GM12878 (cell line): ENCODE data around the gene AHCYL2. TPM values are rescaled to one million over a fixed set of nuclear protein-coding genes. Genes with fewer than 3 reads are reported as not detected.

Experiments used
- ATAC-seq: fragments of 200-7000 bp; cut with Tn5 transposase; 3 replicates; pipeline ENCODE4 v1.9.1; 2020; ENCODE audit warnings: mild to moderate bottlenecking, moderate library complexity
- BruUV-seq: library from RNA; stranded (reverse); fragments of 400-500 nt; replicated peaks from 2 replicates; lab custom pipeline; 2021; lab: Mats Ljungman, UMichigan
- CTCF ChIA-PET: fragments of 300-600 bp; sonication (Branson Sonifier 250); formaldehyde crosslinking; extraction: SDS; loops from one replicate; lab custom pipeline; 2021; ENCODE audit warnings: inconsistent platforms; lab: Yijun Ruan, JAX
- POLR2A ChIA-PET: fragments of 350-600 bp; formaldehyde crosslinking; extraction: SDS; loops from one replicate; lab custom pipeline; 2021; ENCODE audit warnings: inconsistent platforms; lab: Charles Lee
- RAD21 ChIA-PET: fragments of 300-600 bp; sonication (Branson Sonifier 250); formaldehyde crosslinking; loops from one replicate; lab custom pipeline; 2023; ENCODE audit warnings: antibody characterized with exemption; ENCODE audit not compliant: unreplicated experiment; lab: Charles Lee
- SMC1A ChIA-PET: fragments of 300-600 bp; sonication (Branson Sonifier 250); formaldehyde crosslinking; loops from one replicate; lab custom pipeline; 2023; ENCODE audit not compliant: unreplicated experiment, uncharacterized antibody; lab: Charles Lee
- DNase-seq: peaks from one replicate; pipeline ENCODE4 v3.0.0-alpha.2; 2011; ENCODE audit warnings: low read depth, low spot score
- FAIRE-seq: peaks from 3 replicates; lab custom pipeline; 2011; peaks lifted over from hg19 to GRCh38; lab: Jason Lieb, UNC
- H2AFZ ChIP-seq: 2 replicates; pipeline ENCODE4 v1.6.0; 2011; ENCODE audit warnings: low read depth, low read length, control low read depth; ENCODE audit not compliant: control insufficient read depth
- H3K27ac ChIP-seq: 2 replicates; pipeline ENCODE4 v1.5.1; 2011; ENCODE audit warnings: control low read depth; ENCODE audit not compliant: control insufficient read depth, insufficient read depth
- H3K27me3 ChIP-seq, 2 experiments: replicated peaks in 1 of 2; 2 replicates each; pipeline versions ENCODE4 v1.6.0 to v1.6.1; 2011; ENCODE audit warnings: low read length in 1 of 2; ENCODE audit not compliant: control insufficient read depth in 2 of 2, insufficient read depth in 2 of 2
- H3K36me3 ChIP-seq, 2 experiments: 2 replicates each; pipeline ENCODE4 v1.5.1; 2011; ENCODE audit warnings: low read length in 1 of 2; ENCODE audit not compliant: control insufficient read depth in 2 of 2, insufficient read depth in 2 of 2
- H3K4me1 ChIP-seq: 2 replicates; pipeline ENCODE4 v1.6.1; 2011; ENCODE audit warnings: mild to moderate bottlenecking, low read length, moderate library complexity, mixed read lengths; ENCODE audit not compliant: control insufficient read depth, insufficient read depth
- H3K4me2 ChIP-seq: 2 replicates; pipeline ENCODE4 v1.6.0; 2011; ENCODE audit warnings: control low read depth; ENCODE audit not compliant: control insufficient read depth, insufficient read depth
- H3K4me3 ChIP-seq: fragments of 200-600 bp; sonication (generic); 2 replicates; pipeline ENCODE4 v1.5.1; 2016
- H3K79me2 ChIP-seq: 2 replicates; pipeline ENCODE4 v1.6.0; 2011; ENCODE audit warnings: low read length; ENCODE audit not compliant: control insufficient read depth, insufficient read depth
- H3K9ac ChIP-seq: 2 replicates; pipeline ENCODE4 v1.8.0; 2011; ENCODE audit warnings: low read length, control low read depth, mixed read lengths; ENCODE audit not compliant: control insufficient read depth, insufficient read depth
- H3K9me3 ChIP-seq: replicated peaks from 3 replicates; pipeline ENCODE4 v1.5.1; 2011; ENCODE audit warnings: mild to moderate bottlenecking, low read length; ENCODE audit not compliant: control insufficient read depth, insufficient read depth
- H4K20me1 ChIP-seq: 2 replicates; pipeline ENCODE4 v1.6.0; 2011; ENCODE audit not compliant: control insufficient read depth, insufficient read depth
- BACH1 ChIP-seq: fragments of 450-650 bp; IDR thresholded peaks from 2 replicates; pipeline ENCODE4 v1.6.1; 2017; ENCODE audit warnings: mild to moderate bottlenecking, borderline replicate concordance
- E2F8 ChIP-seq: fragments of 450-650 bp; IDR thresholded peaks from 2 replicates; pipeline ENCODE4 v1.6.1; 2018; ENCODE audit warnings: mild to moderate bottlenecking, low read depth, moderate library complexity; ENCODE audit not compliant: partially characterized antibody
- GABPA ChIP-seq: IDR thresholded peaks from 2 replicates; pipeline ENCODE4 v1.6.1; 2014; ENCODE audit warnings: antibody characterized with exemption, low read depth, mild to moderate bottlenecking, inconsistent platforms
- RAD51 ChIP-seq: fragments of 450-650 bp; IDR thresholded peaks from 2 replicates; pipeline ENCODE4 v1.6.1; 2016; ENCODE audit warnings: moderate library complexity, mild to moderate bottlenecking, inconsistent platforms
- STAT1 ChIP-seq: fragments of 450-650 bp; conservative IDR thresholded peaks from 2 replicates; pipeline ENCODE4 v1.6.1; 2014; ENCODE audit warnings: antibody characterized with exemption, mild to moderate bottlenecking
- WGBS: methylation state at CpG from one replicate; pipeline ENCODE4 v1.1.6; 2016; ENCODE audit warnings: low lambda C conversion rate; ENCODE audit not compliant: insufficient replicate concordance, insufficient coverage; ENCODE audit errors: missing lambda C conversion rate; 5-methylcytosine and 5-hydroxymethylcytosine counted together
- in situ Hi-C: fragments of 300-500 bp; cut with MboI; formaldehyde crosslinking; loops from 9 replicates; pipeline ENCODE4 v1.14.3; 2018; ENCODE audit warnings: mixed read lengths
- intact Hi-C: fragments of 100-400 bp; cut with micrococcal nuclease; formaldehyde crosslinking; loops from one replicate; pipeline ENCODE4 v1.14.2; 2022; ENCODE audit not compliant: unreplicated experiment
- polyA plus RNA-seq, 11 experiments: library from polyadenylated mRNA; depleted of rRNA in 4 of 11; unstranded in 6 of 11; stranded (reverse) in 5 of 11; fragments of >200 nt; fragmentation: Nextera tagmentation in 4 of 11; fragmentation: Illumina TruSeq in 1 of 11; extraction: Ambion mirVana in 4 of 11; extraction: Trizol in 1 of 11; gene quantifications; 1 replicate in 1 of 11; 2 replicates in 10 of 11; pipeline versions ENCODE4 v1.2.1 to v1.2.3, GENCODE V29; 2011 to 2016; ENCODE audit warnings: inconsistent platforms in 2 of 11, missing spikeins in 2 of 11, low read depth in 1 of 11
- total RNA-seq, 4 experiments: library from RNA; depleted of rRNA in 3 of 4; stranded (reverse); fragments of >200 nt in 3 of 4; fragmentation: Illumina TruSeq in 1 of 4; extraction: Trizol in 1 of 4; gene quantifications; 2 replicates each; pipeline versions ENCODE4 v1.2.1 to v1.2.3, GENCODE V29; 2013 to 2021
- TF ChIP-seq, protein P1 (sequence below): fragments of 450-650 bp; IDR thresholded peaks from 2 replicates; pipeline ENCODE4 v1.6.1; 2017; ENCODE audit warnings: borderline replicate concordance
- TF ChIP-seq, protein P2 (sequence below): IDR thresholded peaks from 2 replicates; pipeline ENCODE4 v1.6.1; 2011; ENCODE audit warnings: mild to moderate bottlenecking, low read depth, low read length, moderate library complexity; ENCODE audit not compliant: insufficient replicate concordance

The AHCYL2 gene
- total and polyA plus RNA-seq, 10 of the 15 experiments (the other 5 are each of a cell fraction or from before 2014, with no cell fraction given), result 1.7 to 29.1 (median 5.4) TPM

DNA sequence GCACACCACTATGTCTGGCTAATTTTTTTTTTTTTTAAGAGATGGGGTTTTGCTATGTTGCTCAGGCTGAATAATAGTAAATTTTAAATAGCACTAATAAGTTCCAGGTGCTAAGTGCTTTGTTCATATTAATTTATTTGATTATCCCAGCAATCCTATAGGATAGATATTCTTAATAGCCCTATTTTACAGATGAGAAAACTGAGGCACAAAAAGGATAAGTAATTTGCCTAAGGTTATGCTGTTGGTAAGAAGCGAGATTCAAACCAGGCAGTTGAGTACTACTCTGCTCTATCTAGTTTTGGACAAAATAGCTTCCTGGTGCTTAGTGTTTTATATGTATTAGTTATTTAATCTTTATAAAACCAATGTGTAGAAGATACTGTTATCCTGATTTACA lies 136.9 kb downstream of the AHCYL2 start:
- FAIRE-seq, result no peak
- TF ChIP-seq RAD51 (no peak), BACH1 (no peak), STAT1 (no peak), GABPA (no peak), E2F8 (no peak)
- TF ChIP-seq, protein P1, sequence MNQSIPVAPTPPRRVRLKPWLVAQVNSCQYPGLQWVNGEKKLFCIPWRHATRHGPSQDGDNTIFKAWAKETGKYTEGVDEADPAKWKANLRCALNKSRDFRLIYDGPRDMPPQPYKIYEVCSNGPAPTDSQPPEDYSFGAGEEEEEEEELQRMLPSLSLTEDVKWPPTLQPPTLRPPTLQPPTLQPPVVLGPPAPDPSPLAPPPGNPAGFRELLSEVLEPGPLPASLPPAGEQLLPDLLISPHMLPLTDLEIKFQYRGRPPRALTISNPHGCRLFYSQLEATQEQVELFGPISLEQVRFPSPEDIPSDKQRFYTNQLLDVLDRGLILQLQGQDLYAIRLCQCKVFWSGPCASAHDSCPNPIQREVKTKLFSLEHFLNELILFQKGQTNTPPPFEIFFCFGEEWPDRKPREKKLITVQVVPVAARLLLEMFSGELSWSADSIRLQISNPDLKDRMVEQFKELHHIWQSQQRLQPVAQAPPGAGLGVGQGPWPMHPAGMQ, result no peak
- TF ChIP-seq, protein P2, sequence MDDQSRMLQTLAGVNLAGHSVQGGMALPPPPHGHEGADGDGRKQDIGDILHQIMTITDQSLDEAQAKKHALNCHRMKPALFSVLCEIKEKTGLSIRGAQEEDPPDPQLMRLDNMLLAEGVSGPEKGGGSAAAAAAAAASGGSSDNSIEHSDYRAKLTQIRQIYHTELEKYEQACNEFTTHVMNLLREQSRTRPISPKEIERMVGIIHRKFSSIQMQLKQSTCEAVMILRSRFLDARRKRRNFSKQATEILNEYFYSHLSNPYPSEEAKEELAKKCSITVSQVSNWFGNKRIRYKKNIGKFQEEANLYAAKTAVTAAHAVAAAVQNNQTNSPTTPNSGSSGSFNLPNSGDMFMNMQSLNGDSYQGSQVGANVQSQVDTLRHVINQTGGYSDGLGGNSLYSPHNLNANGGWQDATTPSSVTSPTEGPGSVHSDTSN, result no peak
- SMC1A ChIA-PET, result interaction anchor here (0.7 to 5.9 kb wide), 6 partner anchors 8 to 345 kb away, joined by 3 to 55 read pairs (median 10); no protein-coding TSS in a partner anchor
- Histone ChIP-seq H3K27me3 (no peaks in the 10 kb centered on the region), H3K36me3 (no peaks in the 10 kb centered on the region), H3K4me2 (no peak overlapping the region), H4K20me1 (no peaks in the 10 kb centered on the region), H3K4me3 (no peak overlapping the region), H3K9me3 (no peaks in the 10 kb centered on the region), H3K79me2 (no peaks in the 10 kb centered on the region), H3K27ac (no peak overlapping the region), H3K9ac (no peak overlapping the region), H2AFZ (no peak overlapping the region), H3K4me1 (no peaks in the 10 kb centered on the region)
- ATAC-seq, result no peak
- DNase-seq, result no peak
- no TSS peak for BruUV-seq
- in situ Hi-C loops, result loop anchor here (10.0 kb wide), 2 partner anchors 463 to 653 kb away; no protein-coding TSS in a partner anchor
- POLR2A ChIA-PET, result interaction anchor here (0.7 kb wide), 1 partner anchor 476 kb away, joined by 4 read pairs; no protein-coding TSS in a partner anchor
- 96% methylated on average over 1 of the region's 1 CpG for WGBS
- CTCF ChIA-PET, result interaction anchor here (0.6 to 5.9 kb wide), 7 partner anchors 9 to 110 kb away, joined by 3 to 52 read pairs (median 5); no protein-coding TSS in a partner anchor
- RAD21 ChIA-PET, result interaction anchor here (1.0 to 4.5 kb wide), 5 partner anchors 9 to 110 kb away, joined by 3 to 22 read pairs (median 4); no protein-coding TSS in a partner anchor
- intact Hi-C loops, result no loop called here
